Type B pancreatic cell (in vitro differentiated cells): Measurements from ENCODE around the gene APOE. TPM values are rescaled to one million over a fixed set of nuclear protein-coding genes. Genes with fewer than 3 reads are reported as not detected.

Source experiments
- DNase-seq: peaks from one replicate; pipeline ENCODE4 v3.0.0; 2021; ENCODE audit warnings: mixed read lengths; ENCODE audit not compliant: unreplicated experiment; ENCODE audit errors: extremely low spot score
- H3K27ac Mint-ChIP-seq: 2 replicates; pipeline ENCODE4 v1.8.0; 2021; ENCODE audit warnings: mild to moderate bottlenecking, mixed read lengths
- H3K27me3 Mint-ChIP-seq: 2 replicates; pipeline ENCODE4 v1.8.0; 2021; ENCODE audit warnings: mixed read lengths
- H3K36me3 Mint-ChIP-seq: 2 replicates; pipeline ENCODE4 v1.8.0; 2021; ENCODE audit warnings: mixed read lengths
- H3K4me1 Mint-ChIP-seq: one replicate; pipeline ENCODE4 v1.8.0; 2021; ENCODE audit warnings: mixed read lengths; ENCODE audit not compliant: unreplicated experiment
- H3K4me3 Mint-ChIP-seq: 2 replicates; pipeline ENCODE4 v1.8.0; 2021; ENCODE audit warnings: mild to moderate bottlenecking, mixed read lengths
- H3K9me3 Mint-ChIP-seq: 2 replicates; pipeline ENCODE4 v1.8.0; 2021; ENCODE audit warnings: mixed read lengths
- CTCF ChIP-seq: fragments of 200-600 bp; sonication (generic); conservative IDR thresholded peaks from 2 replicates; pipeline ENCODE4 v1.5.0; 2021; ENCODE audit warnings: antibody characterized with exemption, mild to moderate bottlenecking
- total RNA-seq: library from RNA; stranded (reverse); gene quantifications from 2 replicates; pipeline ENCODE4 v1.2.1, GENCODE V29; 2021; ENCODE audit warnings: low replicate concordance

Gene APOE
- total RNA-seq, 1 donor from 2014 or later, result 168 TPM

DNA sequence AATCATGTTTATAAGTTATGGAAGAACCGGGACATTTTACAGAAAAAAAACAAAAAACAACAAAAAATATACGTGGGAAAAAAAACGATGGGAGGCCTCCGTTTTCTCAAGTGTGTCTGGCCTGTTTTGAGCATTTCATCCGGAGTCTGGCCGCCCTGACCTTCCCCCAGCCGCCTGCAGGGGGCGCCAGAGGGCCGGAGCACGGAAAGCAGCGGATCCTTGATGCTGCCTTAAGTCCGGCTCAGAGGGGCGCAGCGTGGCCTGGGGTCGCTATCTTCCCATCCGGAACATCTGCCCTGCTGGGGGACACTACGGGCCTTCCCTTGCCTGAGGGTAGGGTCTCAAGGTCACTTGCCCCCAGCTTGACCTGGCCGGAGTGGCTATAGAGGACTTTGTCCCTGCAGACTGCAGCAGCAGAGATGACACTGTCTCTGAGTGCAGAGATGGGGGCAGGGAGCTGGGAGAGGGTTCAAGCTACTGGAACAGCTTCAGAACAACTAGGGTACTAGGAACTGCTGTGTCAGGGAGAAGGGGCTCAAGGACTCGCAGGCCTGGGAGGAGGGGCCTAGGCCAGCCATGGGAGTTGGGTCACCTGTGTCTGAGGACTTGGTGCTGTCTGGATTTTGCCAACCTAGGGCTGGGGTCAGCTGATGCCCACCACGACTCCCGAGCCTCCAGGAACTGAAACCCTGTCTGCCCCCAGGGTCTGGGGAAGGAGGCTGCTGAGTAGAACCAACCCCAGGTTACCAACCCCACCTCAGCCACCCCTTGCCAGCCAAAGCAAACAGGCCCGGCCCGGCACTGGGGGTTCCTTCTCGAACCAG, 1.8 kb upstream of the APOE start:
- peak; percentile 89 for DNase-seq
- Mint-ChIP-seq H3K4me1 (peaks cover 7% of the 10 kb centered on the region), H3K4me3 (peak overlapping the region; percentile 14), H3K36me3 (no peaks in the 10 kb centered on the region), H3K9me3 (no peaks in the 10 kb centered on the region), H3K27me3 (no peaks in the 10 kb centered on the region), H3K27ac (peak overlapping the region; percentile 61)
- TF ChIP-seq CTCF, result peak; percentile 100

DNA sequence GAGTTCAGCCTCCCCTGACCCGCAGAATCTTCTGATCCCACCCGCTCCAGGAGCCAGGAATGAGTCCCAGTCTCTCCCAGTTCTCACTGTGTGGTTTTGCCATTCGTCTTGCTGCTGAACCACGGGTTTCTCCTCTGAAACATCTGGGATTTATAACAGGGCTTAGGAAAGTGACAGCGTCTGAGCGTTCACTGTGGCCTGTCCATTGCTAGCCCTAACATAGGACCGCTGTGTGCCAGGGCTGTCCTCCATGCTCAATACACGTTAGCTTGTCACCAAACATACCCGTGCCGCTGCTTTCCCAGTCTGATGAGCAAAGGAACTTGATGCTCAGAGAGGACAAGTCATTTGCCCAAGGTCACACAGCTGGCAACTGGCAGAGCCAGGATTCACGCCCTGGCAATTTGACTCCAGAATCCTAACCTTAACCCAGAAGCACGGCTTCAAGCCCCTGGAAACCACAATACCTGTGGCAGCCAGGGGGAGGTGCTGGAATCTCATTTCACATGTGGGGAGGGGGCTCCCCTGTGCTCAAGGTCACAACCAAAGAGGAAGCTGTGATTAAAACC, 1.1 kb upstream of the APOE start:
- H3K27me3 Mint-ChIP-seq, result no peaks in the 10 kb centered on the region
- no peak overlapping the region for H3K27ac Mint-ChIP-seq
- H3K9me3 Mint-ChIP-seq, result no peaks in the 10 kb centered on the region
- H3K36me3 Mint-ChIP-seq, result no peaks in the 10 kb centered on the region
- peak; percentile 55 for TF ChIP-seq CTCF
- peaks cover 7% of the 10 kb centered on the region for H3K4me1 Mint-ChIP-seq
- H3K4me3 Mint-ChIP-seq, result peak overlapping the region; percentile 91
- DNase-seq, result no peak

- DNase-seq, result no peak
- Mint-ChIP-seq H3K27me3 (no peaks in the 10 kb centered on the region), H3K36me3 (no peaks in the 10 kb centered on the region), H3K4me1 (peaks cover 14% of the 10 kb centered on the region), H3K4me3 (no peak overlapping the region), H3K9me3 (no peaks in the 10 kb centered on the region), H3K27ac (no peak overlapping the region)
- TF ChIP-seq CTCF, result no peak
Measured at GRCh38 chr19:44907613-44908012, 2.0 kb downstream of the APOE start.

- H3K4me1 Mint-ChIP-seq, result peaks cover 14% of the 10 kb centered on the region
- H3K27ac Mint-ChIP-seq, result no peak overlapping the region
- peak overlapping the region; percentile 60 for H3K4me3 Mint-ChIP-seq
- no peaks in the 10 kb centered on the region for H3K36me3 Mint-ChIP-seq
- H3K9me3 Mint-ChIP-seq, result no peaks in the 10 kb centered on the region
- no peak for TF ChIP-seq CTCF
- H3K27me3 Mint-ChIP-seq, result no peaks in the 10 kb centered on the region
- DNase-seq, result no peak
Measured at GRCh38 chr19:44908074-44908835, 2.7 kb downstream of the APOE start.

- no peak overlapping the region for H3K27ac Mint-ChIP-seq
- H3K36me3 Mint-ChIP-seq, result no peaks in the 10 kb centered on the region
- H3K27me3 Mint-ChIP-seq, result peaks cover 4% of the 10 kb centered on the region
- no peak for TF ChIP-seq CTCF
- H3K4me3 Mint-ChIP-seq, result no peak overlapping the region
- H3K9me3 Mint-ChIP-seq, result no peaks in the 10 kb centered on the region
- H3K4me1 Mint-ChIP-seq, result peaks cover 19% of the 10 kb centered on the region
- no peak for DNase-seq
Measured at GRCh38 chr19:44908836-44909261, 3.3 kb downstream of the APOE start.
